H9 (cell line): ENCODE data around the gene RGS3. TPM values are rescaled to one million over a fixed set of nuclear protein-coding genes. Genes with fewer than 3 reads are reported as not detected.

Source experiments
- DNase-seq: peaks from one replicate; pipeline ENCODE4 v3.0.0-alpha.2; 2017
- H2AFZ ChIP-seq: one replicate; pipeline ENCODE4 v1.6.1; 2013; ENCODE audit warnings: mild to moderate bottlenecking, low read length, control low read depth, moderate library complexity
- H2AK5ac ChIP-seq: 2 replicates; pipeline ENCODE4 v1.6.1; 2013; ENCODE audit warnings: low read length, control low read depth, mixed read lengths; ENCODE audit not compliant: insufficient read length
- H2BK120ac ChIP-seq: one replicate; pipeline ENCODE4 v1.6.1; 2013; ENCODE audit warnings: low read depth, mild to moderate bottlenecking, low read length, control low read depth, inconsistent platforms; ENCODE audit not compliant: poor library complexity, severe bottlenecking
- H2BK12ac ChIP-seq: 2 replicates; pipeline ENCODE4 v1.6.1; 2013; ENCODE audit warnings: low read length, control low read depth, mixed read lengths, low read depth; ENCODE audit not compliant: insufficient read length
- H2BK15ac ChIP-seq: 2 replicates; pipeline ENCODE4 v1.6.1; 2013; ENCODE audit warnings: low read depth, low read length, control low read depth
- H2BK20ac ChIP-seq: one replicate; pipeline ENCODE4 v1.6.1; 2013; ENCODE audit warnings: low read depth, mild to moderate bottlenecking, low read length, control low read depth, inconsistent platforms; ENCODE audit not compliant: poor library complexity, severe bottlenecking
- H2BK5ac ChIP-seq: 2 replicates; pipeline ENCODE4 v1.6.1; 2013; ENCODE audit warnings: low read length, control low read depth, mixed read lengths; ENCODE audit not compliant: insufficient read length
- H3K14ac ChIP-seq: 2 replicates; pipeline ENCODE4 v1.6.1; 2013; ENCODE audit warnings: low read length, control low read depth; ENCODE audit not compliant: insufficient read depth
- H3K18ac ChIP-seq: 2 replicates; pipeline ENCODE4 v1.6.1; 2013; ENCODE audit warnings: low read depth, mild to moderate bottlenecking, mixed read lengths, low read length, control low read depth; ENCODE audit not compliant: insufficient read length
- H3K23ac ChIP-seq: 2 replicates; pipeline ENCODE4 v1.6.1; 2013; ENCODE audit warnings: low read length, control low read depth, mixed read lengths, low read depth; ENCODE audit not compliant: insufficient read length
- H3K23me2 ChIP-seq: 2 replicates; pipeline ENCODE4 v1.6.1; 2013; ENCODE audit warnings: low read depth, mild to moderate bottlenecking, mixed read lengths, low read length, control low read depth; ENCODE audit not compliant: insufficient read length, poor library complexity, severe bottlenecking
- H3K27ac ChIP-seq: 2 replicates; pipeline ENCODE4 v1.5.1; 2013; ENCODE audit warnings: low read length, control low read depth, mixed read lengths, low read depth; ENCODE audit not compliant: insufficient read length
- H3K27me3 ChIP-seq: 2 replicates; pipeline ENCODE4 v1.6.1; 2013; ENCODE audit warnings: low read length, control low read depth, inconsistent platforms; ENCODE audit not compliant: insufficient read depth
- H3K4ac ChIP-seq: 2 replicates; pipeline ENCODE4 v1.6.1; 2013; ENCODE audit warnings: low read depth, mild to moderate bottlenecking, control low read depth, inconsistent platforms, low read length, moderate library complexity
- H3K4me1 ChIP-seq: 2 replicates; pipeline ENCODE4 v1.6.1; 2013; ENCODE audit warnings: low read length, control low read depth, inconsistent platforms; ENCODE audit not compliant: insufficient read depth
- H3K4me2 ChIP-seq: 2 replicates; pipeline ENCODE4 v1.6.1; 2013; ENCODE audit warnings: low read length, control low read depth, mixed read lengths; ENCODE audit not compliant: insufficient read length, insufficient read depth
- H3K56ac ChIP-seq: 2 replicates; pipeline ENCODE4 v1.6.1; 2013; ENCODE audit warnings: low read depth, mild to moderate bottlenecking, mixed read lengths, low read length, control low read depth; ENCODE audit not compliant: insufficient read length
- H3K79me1 ChIP-seq: 2 replicates; pipeline ENCODE4 v1.6.1; 2013; ENCODE audit warnings: low read depth, mild to moderate bottlenecking, moderate library complexity, low read length, control low read depth, inconsistent platforms; ENCODE audit not compliant: insufficient read depth, poor library complexity, severe bottlenecking
- H3K79me2 ChIP-seq: 2 replicates; pipeline ENCODE4 v1.6.1; 2013; ENCODE audit warnings: low read length, control low read depth, inconsistent platforms; ENCODE audit not compliant: insufficient read depth
- H3K9ac ChIP-seq: 2 replicates; pipeline ENCODE4 v1.6.1; 2013; ENCODE audit warnings: low read length, control low read depth, mixed read lengths; ENCODE audit not compliant: insufficient read length; ENCODE audit errors: extremely low read depth
- H3K9me3 ChIP-seq: one replicate; pipeline ENCODE4 v1.6.1; 2013; ENCODE audit warnings: low read depth, low read length, inconsistent platforms; ENCODE audit not compliant: control insufficient read depth
- H3T11ph ChIP-seq: one replicate; pipeline ENCODE4 v1.6.1; 2013; ENCODE audit warnings: mild to moderate bottlenecking, low read length, control low read depth, inconsistent platforms
- H4K20me1 ChIP-seq: one replicate; pipeline ENCODE4 v1.6.1; 2013; ENCODE audit not compliant: control insufficient read depth, insufficient read length, insufficient read depth
- H4K5ac ChIP-seq: 2 replicates; pipeline ENCODE4 v1.6.1; 2013; ENCODE audit warnings: low read depth, mild to moderate bottlenecking, mixed read lengths, low read length, control low read depth; ENCODE audit not compliant: insufficient read length
- H4K8ac ChIP-seq: replicated peaks from 2 replicates; pipeline ENCODE4 v1.6.1; 2013; ENCODE audit warnings: low read length, control low read depth, mixed read lengths, low read depth; ENCODE audit not compliant: insufficient read length
- H4K91ac ChIP-seq: 2 replicates; pipeline ENCODE4 v1.6.1; 2013; ENCODE audit warnings: low read depth, mild to moderate bottlenecking, moderate library complexity, mixed read lengths, low read length, control low read depth; ENCODE audit not compliant: insufficient read length
- H3K27ac Mint-ChIP-seq, 3 experiments: 2 replicates in 2 of 3; 3 replicates in 1 of 3; pipeline ENCODE4 v1.8.0; 2020 to 2021; ENCODE audit warnings: mixed read lengths in 3 of 3, mild to moderate bottlenecking in 1 of 3, moderate library complexity in 1 of 3
- H3K27me3 Mint-ChIP-seq: 2 replicates; pipeline ENCODE4 v1.8.0; 2021; ENCODE audit warnings: low read depth, mild to moderate bottlenecking, moderate library complexity, mixed read lengths
- H3K36me3 Mint-ChIP-seq, 3 experiments: 2 replicates in 2 of 3; 3 replicates in 1 of 3; pipeline ENCODE4 v1.8.0; 2020 to 2021; ENCODE audit warnings: low read depth in 3 of 3, mixed read lengths in 3 of 3; ENCODE audit not compliant: insufficient read depth in 1 of 3
- H3K4me1 Mint-ChIP-seq, 2 experiments: 2 replicates each; pipeline ENCODE4 v1.8.0; 2020; ENCODE audit warnings: mixed read lengths in 2 of 2
- H3K4me3 Mint-ChIP-seq, 2 experiments: 2 replicates in 1 of 2; 3 replicates in 1 of 2; pipeline ENCODE4 v1.8.0; 2020 to 2021; ENCODE audit warnings: mild to moderate bottlenecking in 2 of 2, mixed read lengths in 2 of 2, moderate library complexity in 1 of 2
- H3K9me3 Mint-ChIP-seq, 2 experiments: 2 replicates in 1 of 2; 3 replicates in 1 of 2; pipeline ENCODE4 v1.8.0; 2020; ENCODE audit warnings: mild to moderate bottlenecking in 2 of 2, mixed read lengths in 2 of 2, moderate library complexity in 1 of 2
- CTCF ChIP-seq: fragments of 200-600 bp; sonication (generic); conservative IDR thresholded peaks from 3 replicates; pipeline ENCODE4 v1.8.0; 2021; ENCODE audit warnings: antibody characterized with exemption, mild to moderate bottlenecking
- WGBS: extraction: QIAGEN DNeasy Blood & Tissue Kit; methylation state at CpG from one replicate; pipeline ENCODE4 v1.1.7; 2013; ENCODE audit warnings: missing lambda C conversion rate, low lambda C conversion rate, mixed read lengths; ENCODE audit not compliant: insufficient read length; ENCODE audit errors: extremely low coverage; 5-methylcytosine and 5-hydroxymethylcytosine counted together
- total RNA-seq: library from RNA; stranded (reverse); gene quantifications from 2 replicates; pipeline ENCODE4 v1.2.1, GENCODE V29; 2021

Gene RGS3
- total RNA-seq, 1 experiment from 2014 or later, result 13.9 TPM

DNA sequence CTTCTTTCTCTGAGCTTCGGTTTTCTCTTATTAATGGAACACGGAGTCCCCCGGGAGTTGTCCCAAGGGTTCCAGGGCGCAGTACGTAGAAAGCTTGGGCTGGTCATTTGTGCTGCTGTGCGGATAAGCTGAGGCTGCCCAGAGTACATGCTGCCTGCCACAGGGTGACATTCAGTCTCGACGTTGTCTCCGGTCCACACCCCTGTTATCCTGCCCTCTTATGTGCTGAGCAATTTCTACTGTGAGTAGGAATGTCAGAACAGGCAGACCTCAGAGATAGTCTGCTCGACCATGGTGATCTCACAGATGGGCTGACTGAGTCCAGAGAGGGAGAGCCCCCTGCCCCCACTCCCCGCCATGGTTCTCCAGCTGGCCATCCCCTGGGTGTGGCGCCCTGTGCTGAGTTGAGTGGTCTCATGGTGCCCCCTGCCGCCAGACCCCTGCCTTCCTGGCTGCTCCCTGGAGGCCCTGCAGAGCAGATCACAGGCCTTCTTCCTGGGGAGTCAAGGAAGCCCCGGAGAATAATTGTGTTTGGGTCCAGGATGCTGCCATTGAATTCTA, 124.0 kb downstream of the RGS3 start:
- Histone ChIP-seq H3K4ac (no peak overlapping the region), H3K27me3 (no peaks in the 10 kb centered on the region), H3K4me2 (no peak overlapping the region), H2BK15ac (no peak overlapping the region), H3K18ac (no peak overlapping the region), H3K4me1 (peaks cover 2% of the 10 kb centered on the region; the same call in 1 of the 2 replicates), H4K8ac (no peak overlapping the region), H4K5ac (no peak overlapping the region), H3K27ac (no peak overlapping the region), H2BK20ac (no peak overlapping the region), H3K23me2 (no peaks in the 10 kb centered on the region), H3T11ph (no peak overlapping the region), H4K91ac (no peak overlapping the region), H2BK5ac (no peak overlapping the region), H2AK5ac (no peak overlapping the region), H2BK12ac (no peak overlapping the region), H3K9me3 (no peaks in the 10 kb centered on the region), H3K23ac (no peak overlapping the region), H3K79me2 (no peaks in the 10 kb centered on the region), H4K20me1 (no peaks in the 10 kb centered on the region), H2AFZ (no peak overlapping the region), H3K14ac (no peak overlapping the region), H3K9ac (no peak overlapping the region), H2BK120ac (no peak overlapping the region), H3K56ac (no peak overlapping the region), H3K79me1 (no peaks in the 10 kb centered on the region)
- TF ChIP-seq CTCF, result peak; percentile 68; the same call in 2 of the 3 replicates
- Mint-ChIP-seq H3K4me1 (peaks cover 18 to 19% of the 10 kb centered on the region in 2 experiments), H3K36me3 (peaks cover 0 to 14% (median 9%) of the 10 kb centered on the region in 3 experiments; a peak in 3 of 7 replicates), H3K9me3 (no peaks in the 10 kb centered on the region), H3K4me3 (no peak overlapping the region), H3K27me3 (no peaks in the 10 kb centered on the region), H3K27ac (no peak overlapping the region)
- peak; percentile 76 for DNase-seq
- WGBS, result no CpG with 5 or more reads among the region's 14 CpGs
